Activated naive CD4-positive, alpha-beta T cell treated with anti-CD3 and anti-CD28 coated beads, Interleukin-2, amount 10 ng/mL, durations not matched to agents 7 days and 5 days (primary cell): ENCODE results near the gene MAJIN.

Experiments used
- CTCF ChIA-PET: fragments of 350-600 bp; sonication (Branson Sonifier 250); formaldehyde crosslinking; loops from one replicate; lab custom pipeline; 2021; ENCODE audit warnings: antibody characterized with exemption; lab: Charles Lee
- DNase-seq: peaks from one replicate; pipeline ENCODE4 v3.0.0-alpha.2; 2020
- H3K27ac Mint-ChIP-seq: one replicate; pipeline ENCODE4 v1.8.0; 2021; ENCODE audit warnings: mild to moderate bottlenecking, moderate library complexity, mixed read lengths
- H3K27me3 Mint-ChIP-seq: one replicate; pipeline ENCODE4 v1.8.0; 2021; ENCODE audit warnings: mild to moderate bottlenecking, mixed read lengths
- H3K36me3 Mint-ChIP-seq: one replicate; pipeline ENCODE4 v1.8.0; 2021; ENCODE audit warnings: mixed read lengths
- H3K4me1 Mint-ChIP-seq: one replicate; pipeline ENCODE4 v1.8.0; 2021; ENCODE audit warnings: mixed read lengths
- H3K4me3 Mint-ChIP-seq: one replicate; pipeline ENCODE4 v1.8.0; 2021; ENCODE audit warnings: mild to moderate bottlenecking, moderate library complexity, mixed read lengths
- H3K9me3 Mint-ChIP-seq: one replicate; pipeline ENCODE4 v1.8.0; 2021; ENCODE audit warnings: mixed read lengths

Gene MAJIN

GRCh38 chr11:64893194-64894069 is 78.5 kb downstream of the MAJIN start:
- Mint-ChIP-seq H3K36me3 (peaks cover 13% of the 10 kb centered on the region), H3K4me3 (no peak overlapping the region), H3K4me1 (peaks cover 5% of the 10 kb centered on the region), H3K9me3 (no peaks in the 10 kb centered on the region), H3K27ac (no peak overlapping the region), H3K27me3 (no peaks in the 10 kb centered on the region)
- CTCF ChIA-PET: interaction anchor here (0.7 to 31.5 kb wide), 11 partner anchors 8 to 289 kb away, joined by 3 to 592 read pairs (median 4); partner anchors contain the start of genes CDC42BPG, EHD1 and PYGM
- DNase-seq: no peak

GRCh38 chr11:64892838-64893193 is 79.1 kb downstream of the MAJIN start:
- Mint-ChIP-seq H3K27me3 (no peaks in the 10 kb centered on the region), H3K4me1 (peaks cover 10% of the 10 kb centered on the region), H3K36me3 (peaks cover 13% of the 10 kb centered on the region), H3K9me3 (no peaks in the 10 kb centered on the region), H3K4me3 (no peak overlapping the region), H3K27ac (no peak overlapping the region)
- CTCF ChIA-PET: interaction anchor here (1.1 to 31.5 kb wide), 3 partner anchors 28 to 43 kb away, joined by 3 to 592 read pairs (median 11); partner anchors contain the start of gene CDC42BPG
- no peak for DNase-seq

GRCh38 chr11:64892411-64892831 is 79.5 kb downstream of the MAJIN start:
- no peak for DNase-seq
- CTCF ChIA-PET: interaction anchor here (1.0 to 31.5 kb wide), 4 partner anchors 28 to 43 kb away, joined by 3 to 592 read pairs (median 7); partner anchors contain the start of gene CDC42BPG
- H3K4me1 Mint-ChIP-seq: peaks cover 13% of the 10 kb centered on the region
- no peak overlapping the region for H3K27ac Mint-ChIP-seq
- no peaks in the 10 kb centered on the region for H3K9me3 Mint-ChIP-seq
- peaks cover 12% of the 10 kb centered on the region for H3K36me3 Mint-ChIP-seq
- no peaks in the 10 kb centered on the region for H3K27me3 Mint-ChIP-seq
- no peak overlapping the region for H3K4me3 Mint-ChIP-seq

- CTCF ChIA-PET: interaction anchor here (1.0 to 31.5 kb wide), 3 partner anchors 27 to 42 kb away, joined by 3 to 592 read pairs (median 3); partner anchors contain the start of gene CDC42BPG
- Mint-ChIP-seq H3K27ac (no peak overlapping the region), H3K4me3 (no peak overlapping the region), H3K9me3 (no peaks in the 10 kb centered on the region), H3K4me1 (peaks cover 16% of the 10 kb centered on the region), H3K36me3 (peaks cover 9% of the 10 kb centered on the region), H3K27me3 (no peaks in the 10 kb centered on the region)
- no peak for DNase-seq
Measured at GRCh38 chr11:64891880-64892279, 80.0 kb downstream of the MAJIN start.

GRCh38 chr11:64891215-64891848 is 80.6 kb downstream of the MAJIN start:
- Mint-ChIP-seq H3K4me1 (peaks cover 16% of the 10 kb centered on the region), H3K27ac (no peak overlapping the region), H3K4me3 (no peak overlapping the region), H3K9me3 (no peaks in the 10 kb centered on the region), H3K27me3 (no peaks in the 10 kb centered on the region), H3K36me3 (peaks cover 8% of the 10 kb centered on the region)
- CTCF ChIA-PET: interaction anchor here (0.7 to 31.5 kb wide), 4 partner anchors 21 to 42 kb away, joined by 3 to 592 read pairs (median 4); partner anchors contain the start of gene CDC42BPG
- no peak for DNase-seq

- DNase-seq: no peak
- CTCF ChIA-PET: interaction anchor here (0.7 to 31.5 kb wide), 4 partner anchors 8 to 41 kb away, joined by 3 to 592 read pairs (median 4); partner anchors contain the start of gene CDC42BPG
- Mint-ChIP-seq H3K4me3 (no peak overlapping the region), H3K27me3 (no peaks in the 10 kb centered on the region), H3K4me1 (peaks cover 22% of the 10 kb centered on the region), H3K9me3 (no peaks in the 10 kb centered on the region), H3K27ac (no peak overlapping the region), H3K36me3 (peaks cover 5% of the 10 kb centered on the region)
Measured at GRCh38 chr11:64890522-64890939, 81.4 kb downstream of the MAJIN start.

GRCh38 chr11:64888729-64889511 is 83.0 kb downstream of the MAJIN start:
- Mint-ChIP-seq H3K9me3 (no peaks in the 10 kb centered on the region), H3K36me3 (no peaks in the 10 kb centered on the region), H3K4me1 (peaks cover 31% of the 10 kb centered on the region), H3K4me3 (no peak overlapping the region), H3K27ac (no peak overlapping the region), H3K27me3 (no peaks in the 10 kb centered on the region)
- DNase-seq: no peak
- CTCF ChIA-PET: interaction anchor here (0.9 to 31.5 kb wide), 5 partner anchors 10 to 39 kb away, joined by 3 to 592 read pairs (median 7); partner anchors contain the start of gene CDC42BPG

GRCh38 chr11:64888406-64888728 is 83.5 kb downstream of the MAJIN start:
- CTCF ChIA-PET: interaction anchor here (0.6 to 31.5 kb wide), 9 partner anchors 10 to 39 kb away, joined by 3 to 592 read pairs (median 5); partner anchors contain the start of gene CDC42BPG
- Mint-ChIP-seq H3K36me3 (no peaks in the 10 kb centered on the region), H3K27ac (no peak overlapping the region), H3K4me1 (peaks cover 32% of the 10 kb centered on the region), H3K27me3 (no peaks in the 10 kb centered on the region), H3K9me3 (no peaks in the 10 kb centered on the region), H3K4me3 (peak overlapping the region; percentile 32)
- no peak for DNase-seq
